Measurements from ENCODE around the gene ANO9.

Gene ANO9

GRCh38 chr11:454043-454442, 12.2 kb upstream of the ANO9 start:
- ChIA-PET POLR2A (no interaction called here), CTCF (interaction anchor here (1.5 kb wide), 1 partner anchor 137 kb away, joined by 3 read pairs; no protein-coding TSS in a partner anchor)
- no peak for TF ChIP-seq CTCF (IDR thresholded peaks at IDR 0.05; ENCODE audit: control extremely low read depth, extremely low read depth, low read depth, missing control alignments)
- DNase-seq (ENCODE audit: extremely low spot score) = no peak

GRCh38 chr11:453564-453963, 11.8 kb upstream of the ANO9 start:
- ChIA-PET CTCF (interaction anchor here (1.5 kb wide), 1 partner anchor 136 kb away, joined by 3 read pairs; no protein-coding TSS in a partner anchor), POLR2A (no interaction called here)
- no peak for DNase-seq (ENCODE audit: extremely low spot score)
- no peak for TF ChIP-seq CTCF (IDR thresholded peaks at IDR 0.05; ENCODE audit: control extremely low read depth, extremely low read depth, low read depth, missing control alignments)

GRCh38 chr11:452916-453527, 11.2 kb upstream of the ANO9 start:
- POLR2A ChIA-PET = no interaction called here

GRCh38 chr11:452203-452744, 10.5 kb upstream of the ANO9 start:
- ChIA-PET CTCF (no interaction called here), POLR2A (no interaction called here)
- no peak for TF ChIP-seq CTCF (IDR thresholded peaks at IDR 0.05; ENCODE audit: control extremely low read depth, extremely low read depth, low read depth, missing control alignments)
- DNase-seq (ENCODE audit: extremely low spot score) = no peak

More at GRCh38 chr11:452916-453527, 11.2 kb upstream of the ANO9 start:
- no peak for DNase-seq (ENCODE audit: extremely low spot score)
- TF ChIP-seq CTCF (IDR thresholded peaks at IDR 0.05; ENCODE audit: control extremely low read depth, extremely low read depth, low read depth, missing control alignments) = no peak
- CTCF ChIA-PET = no interaction called here

GRCh38 chr11:451738-452137, 9.9 kb upstream of the ANO9 start:
- CTCF ChIA-PET = no interaction called here
- POLR2A ChIA-PET = no interaction called here
- DNase-seq (ENCODE audit: extremely low spot score) = no peak

GRCh38 chr11:450809-451451, 9.1 kb upstream of the ANO9 start:
- peak; percentile 51 for DNase-seq (ENCODE audit: extremely low spot score)
- peak; percentile 45 for TF ChIP-seq CTCF (IDR thresholded peaks at IDR 0.05; ENCODE audit: control extremely low read depth, extremely low read depth, low read depth, missing control alignments)
- ChIA-PET POLR2A (no interaction called here), CTCF (no interaction called here)

More at GRCh38 chr11:451738-452137, 9.9 kb upstream of the ANO9 start:
- no peak for TF ChIP-seq CTCF (IDR thresholded peaks at IDR 0.05; ENCODE audit: control extremely low read depth, extremely low read depth, low read depth, missing control alignments)
